Activated CD4-positive, alpha-beta T cell treated with anti-CD3 and anti-CD28 coated beads for 36 hours (primary cell): ENCODE results near the gene PARD6G. TPM values are rescaled to one million over a fixed set of nuclear protein-coding genes. Genes with fewer than 3 reads are reported as not detected.

ENCODE experiments used
- ATAC-seq: fragments of 200-7000 bp; cut with Tn5 transposase; one replicate; pipeline ENCODE4 v1.10.0; 2021; ENCODE audit warnings: mild to moderate bottlenecking, moderate library complexity
- CTCF ChIA-PET: fragments of 350-600 bp; sonication (Branson Sonifier 250); formaldehyde crosslinking; loops from one replicate; lab custom pipeline; 2021; ENCODE audit warnings: antibody characterized with exemption; lab: Charles Lee
- POLR2A ChIA-PET: fragments of 350-600 bp; sonication (Branson Sonifier 250); formaldehyde crosslinking; loops from one replicate; lab custom pipeline; 2021; ENCODE audit warnings: antibody characterized with exemption, inconsistent platforms; lab: Charles Lee
- DNase-seq: peaks from one replicate; pipeline ENCODE4 v3.0.0-alpha.2; 2020
- H3K27ac Mint-ChIP-seq: one replicate; pipeline ENCODE4 v1.8.0; 2021; ENCODE audit warnings: mixed read lengths
- H3K27me3 Mint-ChIP-seq: one replicate; pipeline ENCODE4 v1.8.0; 2021; ENCODE audit warnings: mixed read lengths
- H3K36me3 Mint-ChIP-seq: one replicate; pipeline ENCODE4 v1.8.0; 2021; ENCODE audit warnings: low read depth, mixed read lengths
- H3K4me1 Mint-ChIP-seq: one replicate; pipeline ENCODE4 v1.8.0; 2021; ENCODE audit warnings: mixed read lengths
- H3K4me3 Mint-ChIP-seq: one replicate; pipeline ENCODE4 v1.8.0; 2021; ENCODE audit warnings: mild to moderate bottlenecking, moderate library complexity, mixed read lengths
- H3K9me3 Mint-ChIP-seq: one replicate; pipeline ENCODE4 v1.8.0; 2021; ENCODE audit warnings: low read depth, mixed read lengths
- intact Hi-C, 2 experiments: fragments of 100-400 bp; cut with DNase I in 1 of 2; cut with micrococcal nuclease in 1 of 2; formaldehyde crosslinking; loops; one replicate each; pipeline versions ENCODE4 v1.14.2 to v1.15.1; 2022 to 2024; cut with DNase I, micrococcal nuclease
- total RNA-seq, 2 experiments: library from RNA; stranded (reverse); gene quantifications; one replicate each; pipeline ENCODE4 v1.2.3, GENCODE V29; 2021

Gene PARD6G
- total RNA-seq, 2 experiments from 2014 or later = not detected

DNA sequence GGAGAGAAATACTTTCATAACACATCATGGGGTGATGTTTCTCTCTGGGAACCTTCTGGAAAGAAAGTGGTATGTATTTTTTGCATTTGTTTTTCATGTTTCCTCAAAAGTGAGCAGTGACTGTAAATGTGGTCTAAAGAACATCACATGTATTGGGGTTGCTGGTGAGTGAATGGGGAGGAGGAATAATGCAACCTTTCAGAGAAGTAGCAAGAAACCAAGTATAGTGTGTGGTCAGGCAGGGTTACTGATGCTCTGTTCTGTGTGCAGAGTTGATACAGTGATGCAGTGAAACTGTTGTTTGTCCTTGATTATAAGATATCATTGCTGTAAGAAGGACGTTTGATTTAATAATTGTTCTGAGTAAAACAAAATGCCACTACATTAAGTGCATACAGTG, 114.2 kb downstream of the PARD6G start:
- ATAC-seq (no peak), DNase-seq (no peak)
- no peak overlapping the region for H3K4me3 Mint-ChIP-seq
- peaks cover 20% of the 10 kb centered on the region for H3K4me1 Mint-ChIP-seq
- POLR2A ChIA-PET = interaction anchor here (0.7 kb wide), 1 partner anchor 23 kb away, joined by 3 read pairs; no protein-coding TSS in a partner anchor
- intact Hi-C loops = no loop called here
- no peaks in the 10 kb centered on the region for H3K27me3 Mint-ChIP-seq
- H3K36me3 Mint-ChIP-seq = peaks cover 61% of the 10 kb centered on the region
- no peaks in the 10 kb centered on the region for H3K9me3 Mint-ChIP-seq
- no peak overlapping the region for H3K27ac Mint-ChIP-seq
- CTCF ChIA-PET = no interaction called here

DNA sequence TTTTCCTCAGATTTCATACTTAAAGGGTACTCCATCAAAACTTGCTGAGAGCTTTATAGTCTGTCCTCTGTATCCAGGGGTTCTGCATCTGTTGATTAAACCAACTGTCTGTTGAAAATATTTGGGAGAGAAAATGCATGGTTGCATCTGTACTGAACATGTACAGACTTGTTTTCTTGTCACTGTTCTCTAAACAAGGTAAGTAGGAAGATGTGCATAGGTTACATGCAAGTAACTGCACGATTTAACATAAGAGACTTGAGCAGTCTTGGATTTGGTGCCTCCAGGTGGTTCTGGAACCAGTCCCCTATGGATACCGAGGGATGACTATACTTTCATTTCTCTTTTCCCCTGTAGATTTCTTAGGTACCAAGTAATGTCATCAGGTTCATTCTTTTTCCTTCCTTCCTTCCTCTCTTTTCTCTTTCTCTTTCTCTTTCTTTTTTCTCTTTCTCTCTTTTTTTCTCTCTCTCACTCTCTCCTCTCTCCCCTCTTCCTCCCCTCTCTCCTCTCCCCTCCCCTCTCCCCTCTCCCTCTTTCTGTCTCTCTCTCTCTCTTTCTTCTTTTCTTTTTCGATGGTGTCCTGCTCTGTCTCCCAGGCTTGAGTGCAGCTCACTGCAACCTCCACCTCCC, 115.0 kb downstream of the PARD6G start:
- Mint-ChIP-seq H3K27me3 (no peaks in the 10 kb centered on the region), H3K36me3 (peaks cover 58% of the 10 kb centered on the region), H3K4me1 (peaks cover 27% of the 10 kb centered on the region), H3K4me3 (no peak overlapping the region), H3K9me3 (no peaks in the 10 kb centered on the region), H3K27ac (no peak overlapping the region)
- ChIA-PET POLR2A (no interaction called here), CTCF (no interaction called here)
- DNase-seq (no peak), ATAC-seq (no peak)
- intact Hi-C loops = no loop called here

GRCh38 chr18:80130555-80130954, 116.8 kb downstream of the PARD6G start:
- intact Hi-C loops = no loop called here
- peaks cover 39% of the 10 kb centered on the region for H3K4me1 Mint-ChIP-seq
- ChIA-PET POLR2A (no interaction called here), CTCF (interaction anchor here (1.5 to 1.8 kb wide), 2 partner anchors 11 to 26 kb away, joined by 3 to 6 read pairs; no protein-coding TSS in a partner anchor)
- no peaks in the 10 kb centered on the region for H3K27me3 Mint-ChIP-seq
- DNase-seq = no peak
- H3K27ac Mint-ChIP-seq = no peak overlapping the region
- no peaks in the 10 kb centered on the region for H3K9me3 Mint-ChIP-seq
- H3K36me3 Mint-ChIP-seq = peaks cover 51% of the 10 kb centered on the region
- H3K4me3 Mint-ChIP-seq = no peak overlapping the region
- ATAC-seq = no peak

DNA sequence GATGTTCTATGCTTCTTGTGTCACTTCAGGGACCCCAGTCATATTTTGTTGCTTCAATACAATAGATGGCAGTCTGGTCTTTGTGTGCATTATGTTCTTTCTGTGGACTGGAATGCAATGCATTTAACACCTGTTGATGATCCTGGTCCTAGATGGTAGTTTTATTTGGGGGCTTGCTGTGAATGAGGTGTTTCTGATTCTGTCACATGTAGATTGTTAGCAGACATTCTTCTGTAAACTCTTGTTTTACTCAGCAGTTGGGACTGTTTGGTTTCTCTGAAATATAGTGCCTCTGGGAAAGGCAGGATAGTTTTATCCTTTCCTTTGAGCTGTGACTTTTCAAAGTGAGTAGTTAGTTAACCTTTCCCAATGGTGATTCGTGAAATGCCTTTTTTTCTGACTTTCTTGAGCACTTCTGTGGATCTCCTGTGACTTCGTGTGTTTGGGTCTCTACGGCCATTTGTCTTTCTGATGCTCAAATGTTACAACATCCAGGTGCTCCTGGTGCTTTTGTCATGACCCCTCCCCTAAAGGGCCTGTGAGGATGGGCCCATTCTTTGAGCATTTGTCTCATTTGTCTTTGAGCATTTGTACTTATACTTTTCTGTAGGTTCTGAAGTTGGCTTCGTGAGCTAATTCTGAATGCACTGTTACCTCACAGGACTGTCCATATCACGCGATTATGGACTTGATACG, 117.5 kb downstream of the PARD6G start:
- no peak for DNase-seq
- POLR2A ChIA-PET = no interaction called here
- Mint-ChIP-seq H3K36me3 (peaks cover 47% of the 10 kb centered on the region), H3K9me3 (no peaks in the 10 kb centered on the region), H3K27ac (no peak overlapping the region), H3K27me3 (no peaks in the 10 kb centered on the region), H3K4me3 (no peak overlapping the region), H3K4me1 (peaks cover 39% of the 10 kb centered on the region)
- CTCF ChIA-PET = interaction anchor here (0.7 to 1.8 kb wide), 3 partner anchors 11 to 145 kb away, joined by 3 to 6 read pairs (median 3); no protein-coding TSS in a partner anchor
- intact Hi-C loops = no loop called here
- no peak for ATAC-seq

DNA sequence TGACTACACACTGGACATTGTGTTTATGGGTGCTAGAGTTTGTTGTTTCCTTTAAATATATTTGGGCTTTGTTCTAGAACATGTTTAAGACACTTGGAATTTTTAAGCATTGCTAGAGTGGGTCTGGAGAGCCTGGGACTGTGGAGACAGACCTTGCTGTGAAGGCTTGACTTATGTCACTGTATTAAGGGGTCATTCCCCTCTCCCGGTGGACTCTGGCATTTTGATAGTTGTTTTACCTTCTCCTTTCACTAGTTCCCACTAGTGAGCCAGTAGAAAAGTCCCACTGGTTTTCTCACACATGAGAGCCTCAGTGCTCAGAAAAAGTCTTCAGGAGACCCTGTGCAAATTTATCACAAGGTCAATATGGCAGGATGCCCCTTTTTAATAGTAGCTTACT, 119.7 kb downstream of the PARD6G start:
- Mint-ChIP-seq H3K4me3 (no peak overlapping the region), H3K27ac (no peak overlapping the region), H3K9me3 (no peaks in the 10 kb centered on the region), H3K27me3 (no peaks in the 10 kb centered on the region), H3K4me1 (peaks cover 39% of the 10 kb centered on the region), H3K36me3 (peaks cover 30% of the 10 kb centered on the region)
- DNase-seq = no peak
- intact Hi-C loops = no loop called here
- ChIA-PET POLR2A (no interaction called here), CTCF (interaction anchor here (1.1 kb wide), 1 partner anchor 26 kb away, joined by 4 read pairs; no protein-coding TSS in a partner anchor)
- no peak for ATAC-seq

GRCh38 chr18:80126797-80127196, 120.5 kb downstream of the PARD6G start:
- H3K4me1 Mint-ChIP-seq = peaks cover 40% of the 10 kb centered on the region
- H3K36me3 Mint-ChIP-seq = peaks cover 31% of the 10 kb centered on the region
- no peak overlapping the region for H3K27ac Mint-ChIP-seq
- intact Hi-C loops = no loop called here
- DNase-seq (peak; percentile 33), ATAC-seq (no peak)
- POLR2A ChIA-PET = no interaction called here
- H3K4me3 Mint-ChIP-seq = no peak overlapping the region
- CTCF ChIA-PET = no interaction called here
- H3K9me3 Mint-ChIP-seq = no peaks in the 10 kb centered on the region
- H3K27me3 Mint-ChIP-seq = no peaks in the 10 kb centered on the region

DNA sequence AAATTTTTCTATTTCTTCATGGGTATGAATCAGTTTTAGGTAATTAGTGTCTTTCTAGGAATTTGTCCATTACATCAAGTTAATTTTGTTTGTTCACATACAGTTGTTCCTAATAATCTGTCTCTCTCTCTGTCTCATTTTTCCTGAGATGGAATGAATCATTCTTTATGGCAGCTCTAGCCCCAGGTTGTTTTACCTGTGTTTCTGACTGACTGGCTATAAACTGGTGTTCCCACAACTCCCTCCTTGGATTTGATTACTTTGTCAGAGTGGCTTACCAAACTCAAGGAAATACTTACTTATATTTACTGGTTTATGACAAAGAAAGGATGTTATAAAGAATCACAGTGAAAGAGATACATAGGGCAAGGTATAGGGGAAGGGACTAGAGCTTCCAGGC, 123.2 kb downstream of the PARD6G start:
- POLR2A ChIA-PET = no interaction called here
- ATAC-seq = no peak
- Mint-ChIP-seq H3K4me3 (no peak overlapping the region), H3K27me3 (no peaks in the 10 kb centered on the region), H3K9me3 (no peaks in the 10 kb centered on the region), H3K36me3 (peaks cover 40% of the 10 kb centered on the region), H3K4me1 (peaks cover 30% of the 10 kb centered on the region), H3K27ac (no peak overlapping the region)
- CTCF ChIA-PET = interaction anchor here (0.6 to 1.2 kb wide), 2 partner anchors 13 to 34 kb away, joined by 3 to 5 read pairs; no protein-coding TSS in a partner anchor
- DNase-seq = no peak
- intact Hi-C loops = no loop called here

GRCh38 chr18:80120932-80121331, 126.4 kb downstream of the PARD6G start:
- Mint-ChIP-seq H3K27ac (no peak overlapping the region), H3K4me3 (no peak overlapping the region), H3K27me3 (no peaks in the 10 kb centered on the region), H3K9me3 (no peaks in the 10 kb centered on the region), H3K4me1 (peaks cover 16% of the 10 kb centered on the region), H3K36me3 (peaks cover 46% of the 10 kb centered on the region)
- ATAC-seq = no peak
- POLR2A ChIA-PET = no interaction called here
- no peak for DNase-seq
- intact Hi-C loops = no loop called here
- CTCF ChIA-PET = no interaction called here

- Mint-ChIP-seq H3K36me3 (peaks cover 46% of the 10 kb centered on the region), H3K4me3 (no peak overlapping the region), H3K4me1 (peaks cover 25% of the 10 kb centered on the region), H3K27me3 (no peaks in the 10 kb centered on the region), H3K27ac (no peak overlapping the region), H3K9me3 (no peaks in the 10 kb centered on the region)
- ChIA-PET CTCF (interaction anchor here (0.6 to 0.9 kb wide), 2 partner anchors 11 to 30 kb away, joined by 3 read pairs; no protein-coding TSS in a partner anchor), POLR2A (no interaction called here)
- no peak for DNase-seq
- intact Hi-C loops = no loop called here
- ATAC-seq = no peak
Measured at GRCh38 chr18:80119111-80119510, 128.2 kb downstream of the PARD6G start.

- intact Hi-C loops = no loop called here
- peaks cover 39% of the 10 kb centered on the region for H3K4me1 Mint-ChIP-seq
- H3K4me3 Mint-ChIP-seq = no peak overlapping the region
- ChIA-PET CTCF (no interaction called here), POLR2A (no interaction called here)
- DNase-seq (no peak), ATAC-seq (no peak)
- H3K27me3 Mint-ChIP-seq = no peaks in the 10 kb centered on the region
- H3K9me3 Mint-ChIP-seq = no peaks in the 10 kb centered on the region
- no peak overlapping the region for H3K27ac Mint-ChIP-seq
- H3K36me3 Mint-ChIP-seq = peaks cover 47% of the 10 kb centered on the region
Measured at GRCh38 chr18:80115035-80115434, 132.3 kb downstream of the PARD6G start.

DNA sequence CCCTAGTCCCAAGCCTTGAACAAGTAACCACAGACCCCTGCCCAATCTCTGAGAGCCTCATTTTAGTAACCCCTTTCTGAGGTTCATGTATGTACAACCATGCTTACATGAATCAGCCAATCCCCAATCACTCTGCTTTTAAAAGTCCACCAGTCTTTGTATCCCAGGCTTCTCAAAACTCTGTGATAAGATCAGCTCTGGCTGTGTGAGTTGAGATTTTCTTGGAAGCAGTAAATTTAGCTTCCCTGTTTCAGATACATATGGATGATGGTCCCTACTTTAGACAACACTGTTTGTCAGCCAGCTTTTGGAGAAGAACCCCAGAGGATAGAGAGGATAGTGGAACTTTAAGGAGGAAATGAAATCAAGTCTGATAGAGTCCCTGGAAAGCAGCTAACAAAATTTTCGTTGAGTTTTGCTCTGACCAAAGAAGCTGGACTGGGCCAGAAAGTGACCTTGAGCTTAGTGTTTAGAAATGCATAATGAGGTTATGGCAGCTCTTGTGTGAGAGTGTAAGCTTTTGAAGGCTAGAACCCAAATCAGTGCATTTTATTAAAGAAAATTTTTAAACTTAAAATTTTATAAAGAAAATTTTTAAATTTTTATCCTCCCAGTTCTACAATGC, 134.6 kb downstream of the PARD6G start:
- ChIA-PET POLR2A (no interaction called here), CTCF (interaction anchor here (1.1 to 1.3 kb wide), 2 partner anchors 45 to 141 kb away, joined by 3 to 4 read pairs; no protein-coding TSS in a partner anchor)

More for the DNA sequence above, 134.6 kb downstream of the PARD6G start:
- intact Hi-C loops = no loop called here
- H3K27ac Mint-ChIP-seq = no peak overlapping the region
- no peak overlapping the region for H3K4me3 Mint-ChIP-seq
- no peak for DNase-seq
- H3K4me1 Mint-ChIP-seq = peaks cover 42% of the 10 kb centered on the region
- H3K36me3 Mint-ChIP-seq = peaks cover 26% of the 10 kb centered on the region
- H3K27me3 Mint-ChIP-seq = no peaks in the 10 kb centered on the region
- ATAC-seq = no peak
- H3K9me3 Mint-ChIP-seq = no peaks in the 10 kb centered on the region
